Thyroid gland (tissue), 4 donors: ENCODE data around the gene FMNL3. TPM values are rescaled to one million over a fixed set of nuclear protein-coding genes. Genes with fewer than 3 reads are reported as not detected.

ENCODE experiments used
- DNase-seq, 2 donors: peaks; one replicate each; pipeline ENCODE4 v3.0.0-alpha.2; 2019
- H3K27ac ChIP-seq, 3 donors: fragments of 200-600 bp; sonication (generic); 1 replicate in 2 of 3; 2 replicates in 1 of 3; pipeline ENCODE4 v1.5.1; 2016 to 2019; ENCODE audit warnings: mild to moderate bottlenecking in 1 of 3, moderate library complexity in 1 of 3
- H3K27me3 ChIP-seq: fragments of 200-600 bp; sonication (generic); one replicate; pipeline ENCODE4 v1.5.1; 2019
- H3K36me3 ChIP-seq, 2 donors: fragments of 200-600 bp; sonication (generic); one replicate each; pipeline ENCODE4 v1.5.1; 2016 to 2019
- H3K4me1 ChIP-seq, 2 donors: fragments of 200-600 bp; sonication (generic); one replicate each; pipeline ENCODE4 v1.5.1; 2017 to 2019
- H3K4me3 ChIP-seq, 3 donors: fragments of 200-600 bp; sonication (generic); replicated peaks in 1 of 3; 1 replicate in 2 of 3; 2 replicates in 1 of 3; pipeline ENCODE4 v1.5.1; 2016; ENCODE audit warnings: mild to moderate bottlenecking in 1 of 3
- H3K9me3 ChIP-seq: fragments of 200-600 bp; sonication (generic); one replicate; pipeline ENCODE4 v1.5.1; 2017
- POLR2A ChIP-seq, 2 donors: fragments of 450-650 bp; IDR thresholded peaks; one replicate each; pipeline ENCODE4 v1.6.1; 2017; ENCODE audit warnings: antibody characterized with exemption in 2 of 2, mild to moderate bottlenecking in 2 of 2, moderate library complexity in 1 of 2
- WGBS, 2 donors: methylation state at CpG; one replicate each; pipeline ENCODE4 v1.1.5; 2017; 5-methylcytosine and 5-hydroxymethylcytosine counted together
- intact Hi-C: fragments of 100-400 bp; cut with DNase I; formaldehyde crosslinking; loops from one replicate; pipeline ENCODE4 v1.15.1; 2023
- total RNA-seq, 4 donors: library from RNA; depleted of rRNA; stranded (reverse); fragments of >200 nt; gene quantifications; one replicate each; pipeline ENCODE4 v1.2.3, GENCODE V29; 2016
- TF ChIP-seq, protein P1 (sequence below), 6 experiments: fragments of 200-600 bp in 3 of 6; fragments of 450-650 bp in 3 of 6; sonication (generic) in 3 of 6; IDR thresholded peaks; one replicate each; pipeline ENCODE4 v1.5.1; 2016 to 2019; ENCODE audit warnings: antibody characterized with exemption in 6 of 6, mild to moderate bottlenecking in 2 of 6, inconsistent platforms in 1 of 6, moderate library complexity in 1 of 6

The FMNL3 gene
- total RNA-seq, 4 donors from 2014 or later = 30.9 to 41.8 (median 35.1) TPM

DNA sequence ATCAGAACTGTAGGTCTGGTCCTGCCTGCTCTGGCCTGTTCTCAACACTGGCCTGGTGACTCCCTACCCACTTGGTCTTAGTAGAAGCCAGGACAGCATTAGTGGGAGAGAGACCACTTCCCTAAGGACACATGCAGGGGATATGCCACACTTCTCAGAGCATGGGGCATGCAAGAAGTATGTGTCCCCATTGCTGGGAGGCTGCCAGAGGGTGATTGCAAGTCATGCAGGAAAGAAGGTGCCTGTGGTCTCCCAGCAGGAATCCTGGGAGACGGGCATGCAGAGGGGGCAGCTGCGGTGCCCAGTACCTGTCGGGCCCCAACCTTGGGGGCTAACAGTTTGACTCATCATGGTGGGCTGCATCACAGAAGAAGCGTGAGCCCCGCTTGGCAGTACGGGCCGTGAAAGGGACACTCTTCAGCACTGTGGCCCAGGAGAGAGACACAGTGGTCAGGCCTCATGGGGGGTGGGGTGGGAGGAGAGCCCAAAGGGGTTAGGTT, 60.8 kb downstream of the FMNL3 start:
- Histone ChIP-seq H3K27me3 (no peaks in the 10 kb centered on the region), H3K4me1 (peaks cover 25 to 47% of the 10 kb centered on the region in 2 donors), H3K9me3 (no peaks in the 10 kb centered on the region), H3K36me3 (peaks cover 11 to 47% of the 10 kb centered on the region in 2 donors), H3K27ac (peak overlapping the region in 2 of 3 donors; percentile 44 to 59), H3K4me3 (no peak overlapping the region)
- WGBS, 2 donors = 61 to 73% methylated on average over 3 to 7 of the region's 7 CpGs
- peak; percentile 64 to 76 for DNase-seq
- intact Hi-C loops = loop anchor here (10.0 kb wide), 1 partner anchor 178 kb away; the partner anchor contains the start of gene NCKAP5L
- TF ChIP-seq, protein P1, sequence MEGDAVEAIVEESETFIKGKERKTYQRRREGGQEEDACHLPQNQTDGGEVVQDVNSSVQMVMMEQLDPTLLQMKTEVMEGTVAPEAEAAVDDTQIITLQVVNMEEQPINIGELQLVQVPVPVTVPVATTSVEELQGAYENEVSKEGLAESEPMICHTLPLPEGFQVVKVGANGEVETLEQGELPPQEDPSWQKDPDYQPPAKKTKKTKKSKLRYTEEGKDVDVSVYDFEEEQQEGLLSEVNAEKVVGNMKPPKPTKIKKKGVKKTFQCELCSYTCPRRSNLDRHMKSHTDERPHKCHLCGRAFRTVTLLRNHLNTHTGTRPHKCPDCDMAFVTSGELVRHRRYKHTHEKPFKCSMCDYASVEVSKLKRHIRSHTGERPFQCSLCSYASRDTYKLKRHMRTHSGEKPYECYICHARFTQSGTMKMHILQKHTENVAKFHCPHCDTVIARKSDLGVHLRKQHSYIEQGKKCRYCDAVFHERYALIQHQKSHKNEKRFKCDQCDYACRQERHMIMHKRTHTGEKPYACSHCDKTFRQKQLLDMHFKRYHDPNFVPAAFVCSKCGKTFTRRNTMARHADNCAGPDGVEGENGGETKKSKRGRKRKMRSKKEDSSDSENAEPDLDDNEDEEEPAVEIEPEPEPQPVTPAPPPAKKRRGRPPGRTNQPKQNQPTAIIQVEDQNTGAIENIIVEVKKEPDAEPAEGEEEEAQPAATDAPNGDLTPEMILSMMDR (IDR thresholded peaks at IDR 0.05) = no peak
- TF ChIP-seq POLR2A (IDR thresholded peaks at IDR 0.05) = no peak

GRCh38 chr12:49645146-49646039, 61.8 kb downstream of the FMNL3 start:
- intact Hi-C loops = loop anchor here (2.0 to 10.0 kb wide), 2 partner anchors 63 to 179 kb away; partner anchors contain the start of gene NCKAP5L

DNA sequence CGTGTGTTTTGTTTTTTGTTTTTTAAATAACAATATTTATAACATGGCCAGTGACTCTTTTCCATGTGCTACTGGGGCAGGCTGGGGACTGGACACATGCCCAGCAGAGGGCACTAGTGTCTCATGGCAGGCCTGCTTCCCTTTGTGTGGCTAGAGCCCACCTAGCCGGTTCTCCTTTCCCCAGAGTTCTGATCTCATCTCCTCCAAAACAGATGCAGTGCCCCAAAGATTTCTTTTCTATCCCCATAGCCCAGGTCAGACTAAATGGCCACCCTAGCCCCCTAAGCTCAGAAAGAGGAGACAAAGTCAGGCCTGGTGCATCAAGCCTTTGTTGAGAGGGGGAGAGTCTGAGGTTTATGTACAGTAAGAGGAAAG, 62.6 kb downstream of the FMNL3 start:
- no peak overlapping the region for H3K4me3 ChIP-seq
- peak; percentile 85 to 88 for DNase-seq
- peaks cover 25 to 47% of the 10 kb centered on the region in 2 donors for H3K4me1 ChIP-seq
- no peaks in the 10 kb centered on the region for H3K27me3 ChIP-seq
- peaks cover 6 to 32% of the 10 kb centered on the region in 2 donors for H3K36me3 ChIP-seq
- H3K27ac ChIP-seq = peak overlapping the region in 2 of 3 donors; percentile 44 to 59
- WGBS, 2 donors = 14 to 22% methylated on average over 2 of the region's 2 CpGs
- intact Hi-C loops = loop anchor here (2.0 to 10.0 kb wide), 2 partner anchors 64 to 180 kb away; partner anchors contain the start of gene NCKAP5L
- H3K9me3 ChIP-seq = no peaks in the 10 kb centered on the region
- TF ChIP-seq, protein P1 (IDR thresholded peaks at IDR 0.05) = peak; percentile 73 to 98 (median 94)
- TF ChIP-seq POLR2A (IDR thresholded peaks at IDR 0.05) = no peak

More at GRCh38 chr12:49645146-49646039, 61.8 kb downstream of the FMNL3 start:
- Histone ChIP-seq H3K9me3 (no peaks in the 10 kb centered on the region), H3K4me1 (peaks cover 25 to 47% of the 10 kb centered on the region in 2 donors), H3K4me3 (no peak overlapping the region), H3K27me3 (no peaks in the 10 kb centered on the region), H3K27ac (peak overlapping the region; percentile 44 to 59 (median 47)), H3K36me3 (peaks cover 6 to 40% of the 10 kb centered on the region in 2 donors)
- WGBS, 2 donors = 64 to 69% methylated on average over 6 of the region's 6 CpGs
- TF ChIP-seq, protein P1 (IDR thresholded peaks at IDR 0.05) = no peak
- TF ChIP-seq POLR2A (IDR thresholded peaks at IDR 0.05) = no peak
- DNase-seq = peak; percentile 69 to 71

DNA sequence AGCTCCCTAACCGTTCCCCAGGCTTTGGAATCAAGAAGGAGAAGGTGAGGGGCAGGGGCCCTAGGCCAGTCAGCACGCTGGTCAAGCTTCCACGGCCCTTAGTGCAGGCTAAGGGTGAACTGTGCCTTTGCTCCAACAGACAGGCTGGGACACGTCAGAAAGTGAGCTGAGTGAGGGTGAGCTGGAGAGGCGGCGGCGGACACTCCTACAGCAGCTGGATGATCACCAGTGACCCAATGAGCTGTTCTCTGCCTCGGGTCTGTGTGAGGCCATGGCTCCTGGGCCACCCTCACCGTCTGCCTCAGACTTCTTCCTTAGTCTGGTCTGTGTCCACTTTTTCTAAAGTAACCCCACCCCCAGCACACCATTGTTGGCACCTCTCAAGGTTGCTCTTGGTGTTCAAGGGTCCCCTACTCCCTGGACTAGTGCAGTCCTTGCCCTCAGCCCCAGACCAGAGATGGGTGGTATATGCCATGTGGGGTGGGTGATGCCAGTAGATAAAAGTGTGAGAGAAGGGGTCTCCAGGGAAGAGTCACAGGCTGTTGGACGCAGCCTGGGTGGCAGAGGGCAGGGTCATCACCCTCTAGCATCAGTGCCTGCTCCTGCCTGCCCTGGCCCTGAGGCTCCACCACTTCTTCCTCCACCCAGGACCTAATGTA, 63.1 kb downstream of the FMNL3 start:
- no peak overlapping the region for H3K4me3 ChIP-seq
- no peaks in the 10 kb centered on the region for H3K9me3 ChIP-seq
- H3K27ac ChIP-seq = peak overlapping the region in 1 of 3 donors; percentile 44
- no peak for TF ChIP-seq POLR2A (IDR thresholded peaks at IDR 0.05)
- TF ChIP-seq, protein P1 (IDR thresholded peaks at IDR 0.05) = no peak
- intact Hi-C loops = loop anchor here (2.0 to 10.0 kb wide), 2 partner anchors 65 to 181 kb away; partner anchors contain the start of gene NCKAP5L
- peaks cover 6 to 32% of the 10 kb centered on the region in 2 donors for H3K36me3 ChIP-seq
- WGBS, 2 donors = 76 to 87% methylated on average over 10 of the region's 10 CpGs
- H3K27me3 ChIP-seq = no peaks in the 10 kb centered on the region
- no peak for DNase-seq
- peaks cover 25 to 47% of the 10 kb centered on the region in 2 donors for H3K4me1 ChIP-seq
